ENCODE results near the gene HDAC1.

The HDAC1 gene

GRCh38 chr1:32263744-32264143, 28.1 kb upstream of the HDAC1 start:
- TF ChIP-seq EP300 (IDR thresholded peaks at IDR 0.05; ENCODE audit: borderline replicate concordance), result no peak
- TF ChIP-seq FOXM1 (IDR thresholded peaks at IDR 0.05; ENCODE audit: borderline replicate concordance, low read depth), result no peak
- TF ChIP-seq EGR1 (IDR thresholded peaks at IDR 0.05), result no peak
- no peak for TF ChIP-seq USF1 (IDR thresholded peaks at IDR 0.05)
- no peak for TF ChIP-seq TCF12 (IDR thresholded peaks at IDR 0.05; ENCODE audit: low read depth)
- TF ChIP-seq CREB1 (IDR thresholded peaks at IDR 0.05; ENCODE audit: low read depth), result no peak
- TF ChIP-seq TEAD4 (IDR thresholded peaks at IDR 0.05), result no peak
- TF ChIP-seq ZBTB7A (IDR thresholded peaks at IDR 0.05; ENCODE audit: low read depth), result no peak
- no peak for TF ChIP-seq TAF1 (IDR thresholded peaks at IDR 0.05; ENCODE audit: low read depth)
- TF ChIP-seq CEBPB (IDR thresholded peaks at IDR 0.05), result no peak

GRCh38 chr1:32265846-32266245, 26.0 kb upstream of the HDAC1 start:
- TF ChIP-seq MAX (IDR thresholded peaks at IDR 0.05), result no peak

GRCh38 chr1:32266921-32267591, 24.8 kb upstream of the HDAC1 start:
- no peak for TF ChIP-seq NFIC (IDR thresholded peaks at IDR 0.05)
- TF ChIP-seq EP300 (IDR thresholded peaks at IDR 0.05; ENCODE audit: borderline replicate concordance), result no peak
- no peak for TF ChIP-seq YY1 (IDR thresholded peaks at IDR 0.05; ENCODE audit: low read depth)
- TF ChIP-seq RAD21 (IDR thresholded peaks at IDR 0.05; ENCODE audit: low read depth), result no peak
- no peak for TF ChIP-seq ZBTB7A (IDR thresholded peaks at IDR 0.05; ENCODE audit: low read depth)
- TF ChIP-seq MAX (IDR thresholded peaks at IDR 0.05), result no peak
- TF ChIP-seq EGR1 (IDR thresholded peaks at IDR 0.05), result no peak
- TF ChIP-seq CREB1 (IDR thresholded peaks at IDR 0.05; ENCODE audit: low read depth), result no peak
- TF ChIP-seq TCF12 (IDR thresholded peaks at IDR 0.05; ENCODE audit: low read depth), result no peak
- no peak for TF ChIP-seq CEBPB (IDR thresholded peaks at IDR 0.05)
- no peak for TF ChIP-seq TAF1 (IDR thresholded peaks at IDR 0.05; ENCODE audit: low read depth)
- no peak for TF ChIP-seq REST (IDR thresholded peaks at IDR 0.05; ENCODE audit: low read depth)
- no peak for TF ChIP-seq TEAD4 (IDR thresholded peaks at IDR 0.05)
- TF ChIP-seq FOXM1 (IDR thresholded peaks at IDR 0.05; ENCODE audit: borderline replicate concordance, low read depth), result no peak
- no peak for TF ChIP-seq USF1 (IDR thresholded peaks at IDR 0.05)

GRCh38 chr1:32269744-32270143, 22.1 kb upstream of the HDAC1 start:
- TF ChIP-seq REST (IDR thresholded peaks at IDR 0.05; ENCODE audit: low read depth) (no peak), TCF12 (IDR thresholded peaks at IDR 0.05; ENCODE audit: low read depth) (no peak), FOXM1 (IDR thresholded peaks at IDR 0.05; ENCODE audit: borderline replicate concordance, low read depth) (no peak), MAX (IDR thresholded peaks at IDR 0.05) (no peak), ZBTB7A (IDR thresholded peaks at IDR 0.05; ENCODE audit: low read depth) (no peak), NFIC (IDR thresholded peaks at IDR 0.05) (no peak), TEAD4 (IDR thresholded peaks at IDR 0.05) (no peak), EP300 (IDR thresholded peaks at IDR 0.05; ENCODE audit: borderline replicate concordance) (no peak), YY1 (IDR thresholded peaks at IDR 0.05; ENCODE audit: low read depth) (no peak), CEBPB (IDR thresholded peaks at IDR 0.05) (no peak), TAF1 (IDR thresholded peaks at IDR 0.05; ENCODE audit: low read depth) (no peak), RAD21 (IDR thresholded peaks at IDR 0.05; ENCODE audit: low read depth) (no peak), USF1 (IDR thresholded peaks at IDR 0.05) (no peak), EGR1 (IDR thresholded peaks at IDR 0.05) (no peak), CREB1 (IDR thresholded peaks at IDR 0.05; ENCODE audit: low read depth) (no peak)

- no peak for TF ChIP-seq NFIC (IDR thresholded peaks at IDR 0.05)
- TF ChIP-seq EP300 (IDR thresholded peaks at IDR 0.05; ENCODE audit: borderline replicate concordance), result no peak
- TF ChIP-seq TEAD4 (IDR thresholded peaks at IDR 0.05), result no peak
- TF ChIP-seq MAX (IDR thresholded peaks at IDR 0.05), result no peak
- no peak for TF ChIP-seq REST (IDR thresholded peaks at IDR 0.05; ENCODE audit: low read depth)
- TF ChIP-seq FOXM1 (IDR thresholded peaks at IDR 0.05; ENCODE audit: borderline replicate concordance, low read depth), result no peak
- TF ChIP-seq TAF1 (IDR thresholded peaks at IDR 0.05; ENCODE audit: low read depth), result no peak
- TF ChIP-seq CEBPB (IDR thresholded peaks at IDR 0.05), result no peak
- TF ChIP-seq CREB1 (IDR thresholded peaks at IDR 0.05; ENCODE audit: low read depth), result no peak
- TF ChIP-seq RAD21 (IDR thresholded peaks at IDR 0.05; ENCODE audit: low read depth), result no peak
- no peak for TF ChIP-seq EGR1 (IDR thresholded peaks at IDR 0.05)
- TF ChIP-seq ZBTB7A (IDR thresholded peaks at IDR 0.05; ENCODE audit: low read depth), result no peak
- no peak for TF ChIP-seq TCF12 (IDR thresholded peaks at IDR 0.05; ENCODE audit: low read depth)
Measured at GRCh38 chr1:32272557-32273390, 19.1 kb upstream of the HDAC1 start.

Data from Ishikawa (cell line).